ENCODE measurements around the gene SNX8.

Gene SNX8

GRCh38 chr7:2299870-2300512 lies 14.2 kb downstream of the SNX8 start:
- TF ChIP-seq CREB1 (IDR thresholded peaks at IDR 0.05; ENCODE audit: low read depth) (no peak), TEAD4 (IDR thresholded peaks at IDR 0.05) (peak; percentile 54), TAF1 (IDR thresholded peaks at IDR 0.05; ENCODE audit: low read depth) (no peak), EP300 (IDR thresholded peaks at IDR 0.05; ENCODE audit: borderline replicate concordance) (peak; percentile 46; the same call in 1 of the 2 replicates), CEBPB (IDR thresholded peaks at IDR 0.05) (no peak), TCF12 (IDR thresholded peaks at IDR 0.05; ENCODE audit: low read depth) (0 out of 2 replicates have a peak, but pooled peaks have one; percentile 34), ZBTB7A (IDR thresholded peaks at IDR 0.05; ENCODE audit: low read depth) (no peak), YY1 (IDR thresholded peaks at IDR 0.05; ENCODE audit: low read depth) (no peak), NFIC (IDR thresholded peaks at IDR 0.05) (peak; percentile 44; the same call in 1 of the 2 replicates), MAX (IDR thresholded peaks at IDR 0.05) (no peak), USF1 (IDR thresholded peaks at IDR 0.05) (no peak), FOXM1 (IDR thresholded peaks at IDR 0.05; ENCODE audit: borderline replicate concordance, low read depth) (no peak), RAD21 (IDR thresholded peaks at IDR 0.05; ENCODE audit: low read depth) (no peak), REST (IDR thresholded peaks at IDR 0.05; ENCODE audit: low read depth) (no peak), EGR1 (IDR thresholded peaks at IDR 0.05) (no peak)

- no peak for TF ChIP-seq TAF1 (IDR thresholded peaks at IDR 0.05; ENCODE audit: low read depth)
- no peak for TF ChIP-seq MAX (IDR thresholded peaks at IDR 0.05)
- TF ChIP-seq EP300 (IDR thresholded peaks at IDR 0.05; ENCODE audit: borderline replicate concordance): no peak
- no peak for TF ChIP-seq ZBTB7A (IDR thresholded peaks at IDR 0.05; ENCODE audit: low read depth)
- no peak for TF ChIP-seq TEAD4 (IDR thresholded peaks at IDR 0.05)
- no peak for TF ChIP-seq USF1 (IDR thresholded peaks at IDR 0.05)
- TF ChIP-seq NFIC (IDR thresholded peaks at IDR 0.05): no peak
- no peak for TF ChIP-seq TCF12 (IDR thresholded peaks at IDR 0.05; ENCODE audit: low read depth)
- no peak for TF ChIP-seq FOXM1 (IDR thresholded peaks at IDR 0.05; ENCODE audit: borderline replicate concordance, low read depth)
- TF ChIP-seq CEBPB (IDR thresholded peaks at IDR 0.05): no peak
- no peak for TF ChIP-seq REST (IDR thresholded peaks at IDR 0.05; ENCODE audit: low read depth)
- no peak for TF ChIP-seq YY1 (IDR thresholded peaks at IDR 0.05; ENCODE audit: low read depth)
- no peak for TF ChIP-seq RAD21 (IDR thresholded peaks at IDR 0.05; ENCODE audit: low read depth)
- TF ChIP-seq CREB1 (IDR thresholded peaks at IDR 0.05; ENCODE audit: low read depth): no peak
Observed at GRCh38 chr7:2299131-2299829, 15.0 kb downstream of the SNX8 start.

- TF ChIP-seq RAD21 (IDR thresholded peaks at IDR 0.05; ENCODE audit: low read depth) (no peak), TCF12 (IDR thresholded peaks at IDR 0.05; ENCODE audit: low read depth) (no peak), CEBPB (IDR thresholded peaks at IDR 0.05) (no peak), NFIC (IDR thresholded peaks at IDR 0.05) (no peak), CREB1 (IDR thresholded peaks at IDR 0.05; ENCODE audit: low read depth) (no peak), ZBTB7A (IDR thresholded peaks at IDR 0.05; ENCODE audit: low read depth) (no peak), TAF1 (IDR thresholded peaks at IDR 0.05; ENCODE audit: low read depth) (no peak), EP300 (IDR thresholded peaks at IDR 0.05; ENCODE audit: borderline replicate concordance) (no peak), MAX (IDR thresholded peaks at IDR 0.05) (no peak), EGR1 (IDR thresholded peaks at IDR 0.05) (no peak), YY1 (IDR thresholded peaks at IDR 0.05; ENCODE audit: low read depth) (no peak), TEAD4 (IDR thresholded peaks at IDR 0.05) (no peak), REST (IDR thresholded peaks at IDR 0.05; ENCODE audit: low read depth) (no peak), USF1 (IDR thresholded peaks at IDR 0.05) (no peak), FOXM1 (IDR thresholded peaks at IDR 0.05; ENCODE audit: borderline replicate concordance, low read depth) (no peak)
Observed at GRCh38 chr7:2296832-2297231, 17.4 kb downstream of the SNX8 start.

Data from Ishikawa (cell line).